ENCODE results near the gene LPIN1.
"Not testable (repeated sequence)": the region's sequence is repeated elsewhere in the genome, so short reads cannot be mapped to it uniquely, and the experiment has no call there.

LPIN1 gene

GRCh38 chr2:11819235-11819729 is 72.8 kb downstream of the LPIN1 start:
- in situ Hi-C loops (cut with MboI; ENCODE audit: low sequenced_read_pairs, unreplicated experiment), result no loop called here
- no peak for TF ChIP-seq CTCF (IDR thresholded peaks at IDR 0.05; ENCODE audit: borderline replicate concordance, control extremely low read depth, extremely low read depth, insufficient read depth, missing control alignments)
- no peak for DNase-seq (ENCODE audit: low spot score)

- no peak for TF ChIP-seq CTCF (IDR thresholded peaks at IDR 0.05; ENCODE audit: borderline replicate concordance, control extremely low read depth, extremely low read depth, insufficient read depth, missing control alignments)
- no peak for DNase-seq (ENCODE audit: low spot score)
- in situ Hi-C loops (cut with MboI; ENCODE audit: low sequenced_read_pairs, unreplicated experiment), result no loop called here
Measured at GRCh38 chr2:11820650-11821049, 74.2 kb downstream of the LPIN1 start.

- DNase-seq (ENCODE audit: low spot score), result no peak
- in situ Hi-C loops (cut with MboI; ENCODE audit: low sequenced_read_pairs, unreplicated experiment), result no loop called here
- TF ChIP-seq CTCF (IDR thresholded peaks at IDR 0.05; ENCODE audit: borderline replicate concordance, control extremely low read depth, extremely low read depth, insufficient read depth, missing control alignments), result no peak
Measured at GRCh38 chr2:11821705-11822104, 75.3 kb downstream of the LPIN1 start.

GRCh38 chr2:11822359-11822745 is 75.9 kb downstream of the LPIN1 start:
- in situ Hi-C loops (cut with MboI; ENCODE audit: low sequenced_read_pairs, unreplicated experiment); DNase-seq (ENCODE audit: low spot score): not testable (repeated sequence)

- in situ Hi-C loops (cut with MboI; ENCODE audit: low sequenced_read_pairs, unreplicated experiment), result no loop called here
- no peak for TF ChIP-seq CTCF (IDR thresholded peaks at IDR 0.05; ENCODE audit: borderline replicate concordance, control extremely low read depth, extremely low read depth, insufficient read depth, missing control alignments)
- DNase-seq (ENCODE audit: low spot score), result no peak
Measured at GRCh38 chr2:11822746-11823451, 76.5 kb downstream of the LPIN1 start.

- in situ Hi-C loops (cut with MboI; ENCODE audit: low sequenced_read_pairs, unreplicated experiment), result loop anchor here (25.0 kb wide), 2 partner anchors 887 to 1187 kb away; partner anchors contain the start of gene TRIB2
- TF ChIP-seq CTCF (IDR thresholded peaks at IDR 0.05; ENCODE audit: borderline replicate concordance, control extremely low read depth, extremely low read depth, insufficient read depth, missing control alignments), result no peak
Measured at GRCh38 chr2:11824901-11825828, 78.7 kb downstream of the LPIN1 start.

More at GRCh38 chr2:11824901-11825828, 78.7 kb downstream of the LPIN1 start:
- no peak for DNase-seq (ENCODE audit: low spot score)
